NB4 (cell line): ENCODE data around the gene TCTN3.

Experiments
- CTCF ChIP-seq: IDR thresholded peaks from one replicate; pipeline ENCODE4 v1.5.1; 2012; ENCODE audit warnings: low read depth, low read length
- POLR2A ChIP-seq: IDR thresholded peaks from 2 replicates; pipeline ENCODE4 v1.6.1; 2011; ENCODE audit warnings: mild to moderate bottlenecking; ENCODE audit not compliant: insufficient read length; ENCODE audit errors: extremely low read depth

DNA sequence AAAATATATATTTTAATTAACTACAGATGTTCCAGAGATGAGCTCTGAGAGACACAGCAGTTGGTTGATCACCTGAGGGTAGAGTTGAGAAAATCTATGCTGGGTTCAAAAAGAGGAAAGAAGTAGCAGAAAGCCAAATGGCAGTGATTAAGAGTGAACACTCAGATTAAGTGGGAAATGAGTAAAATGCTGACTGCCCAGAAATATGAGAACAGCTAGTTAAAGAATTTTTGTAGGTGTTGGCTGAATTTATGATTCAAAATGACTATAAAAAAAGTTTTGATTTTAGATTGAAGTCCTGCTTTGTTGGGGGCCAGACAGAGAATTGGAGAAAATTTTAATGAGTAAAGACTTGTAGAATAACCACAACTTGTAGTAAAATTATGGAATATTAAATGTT lies 9.8 kb downstream of the TCTN3 start:
- TF ChIP-seq CTCF, result no peak
- no peak for TF ChIP-seq POLR2A
